HG02610 (cell line): ENCODE data around the gene NUP214.
"Not testable (repeated sequence)": the region's sequence is repeated elsewhere in the genome, so short reads cannot be mapped to it uniquely, and the experiment has no call there.

Experiments
- ATAC-seq: cut with Tn5 transposase; IDR thresholded peaks from one replicate; pipeline ENCODE4 v1.9.1; 2021; ENCODE audit warnings: mild to moderate bottlenecking, moderate library complexity; ENCODE audit not compliant: unreplicated experiment

Gene NUP214

DNA sequence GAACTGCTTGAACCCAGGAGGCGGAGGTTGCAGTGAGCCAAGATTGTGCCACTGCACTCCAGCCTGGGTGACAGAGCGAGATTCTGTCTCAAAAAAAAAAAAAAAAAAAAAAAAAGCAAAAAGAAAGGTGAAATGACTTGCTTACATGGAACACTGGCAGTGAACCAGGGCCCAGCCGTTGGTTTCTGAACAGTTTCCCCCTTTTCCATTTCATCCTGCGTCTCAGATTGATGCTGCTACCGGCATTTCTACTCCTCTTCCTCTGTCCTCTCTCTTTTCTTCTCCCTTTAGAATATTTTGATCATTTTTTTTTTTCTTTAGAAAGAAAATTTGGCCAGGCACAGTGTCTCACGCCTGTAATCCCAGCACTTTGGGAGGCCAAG lies 10.0 kb upstream of the NUP214 start:
- not testable (repeated sequence) for ATAC-seq

DNA sequence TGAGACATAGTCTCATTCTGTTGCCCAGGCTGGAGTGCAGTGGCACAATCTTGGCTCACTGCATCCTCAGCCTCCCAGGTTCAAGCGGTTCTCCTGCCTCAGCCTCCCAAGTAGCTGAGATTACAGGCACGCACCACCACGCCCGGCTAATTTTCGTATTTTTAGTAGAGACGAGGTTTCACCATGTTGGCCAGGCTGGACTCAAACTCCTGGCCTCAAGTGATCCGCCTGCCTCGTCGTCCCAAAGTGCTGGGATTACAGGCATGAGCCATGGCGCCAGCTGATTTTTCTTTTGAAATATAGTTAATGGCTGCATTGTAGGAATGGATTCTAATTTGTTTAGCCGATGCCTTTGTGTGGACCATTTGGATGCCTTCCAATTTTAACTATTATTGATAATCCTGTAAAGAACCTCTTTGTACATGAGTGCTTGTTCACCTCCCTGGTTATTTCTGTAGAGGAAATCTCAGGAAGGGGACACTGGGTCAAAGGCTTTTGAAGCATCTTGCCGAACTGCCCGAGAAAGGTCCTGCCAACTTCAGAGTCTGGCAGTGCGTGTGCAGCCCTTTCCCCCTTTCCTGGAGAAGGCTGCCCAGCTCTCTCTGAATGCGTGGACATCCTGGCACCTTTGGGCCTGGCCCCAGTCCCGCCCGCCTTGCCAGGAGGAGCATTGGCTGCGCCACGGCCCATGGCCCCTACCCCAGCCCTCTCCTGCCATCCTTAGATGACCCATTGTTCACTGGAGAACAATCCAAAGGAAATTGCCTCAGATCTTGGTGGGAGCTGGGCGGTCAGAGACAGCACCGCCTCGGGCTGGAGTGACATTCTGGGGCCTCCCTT lies 8.9 kb upstream of the NUP214 start:
- no peak for ATAC-seq

DNA sequence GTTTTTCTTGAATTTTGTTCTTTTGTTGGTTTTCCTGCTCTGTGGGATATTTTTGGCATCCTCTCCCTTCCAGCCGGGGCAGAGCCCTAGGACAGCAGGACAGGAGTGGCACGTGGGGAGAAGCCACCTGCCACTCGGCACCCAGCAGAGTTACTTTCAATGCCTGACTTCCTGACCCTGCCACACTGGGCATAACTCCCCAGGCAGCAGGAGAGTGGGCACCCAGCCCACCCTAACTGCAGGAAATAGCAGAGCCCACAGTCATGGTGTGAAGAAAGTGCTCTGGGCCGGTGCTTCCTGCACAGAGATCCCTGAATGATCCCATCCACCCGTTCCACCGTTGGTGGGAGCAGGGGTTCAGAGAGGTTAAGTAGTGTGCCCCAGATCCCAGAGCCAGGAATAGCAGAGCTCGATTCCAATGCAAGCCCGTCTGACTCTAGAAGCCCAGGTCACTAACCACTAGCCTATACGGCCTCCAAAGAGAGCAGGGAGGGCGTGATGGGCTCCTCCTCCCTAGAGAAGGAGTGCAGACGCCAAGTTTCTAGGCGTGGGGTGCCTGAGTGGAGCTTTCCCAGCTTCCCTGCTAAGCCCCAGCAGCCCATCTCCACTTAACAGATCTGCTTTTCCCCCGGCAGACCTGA lies 8.1 kb upstream of the NUP214 start:
- ATAC-seq, result no peak

DNA sequence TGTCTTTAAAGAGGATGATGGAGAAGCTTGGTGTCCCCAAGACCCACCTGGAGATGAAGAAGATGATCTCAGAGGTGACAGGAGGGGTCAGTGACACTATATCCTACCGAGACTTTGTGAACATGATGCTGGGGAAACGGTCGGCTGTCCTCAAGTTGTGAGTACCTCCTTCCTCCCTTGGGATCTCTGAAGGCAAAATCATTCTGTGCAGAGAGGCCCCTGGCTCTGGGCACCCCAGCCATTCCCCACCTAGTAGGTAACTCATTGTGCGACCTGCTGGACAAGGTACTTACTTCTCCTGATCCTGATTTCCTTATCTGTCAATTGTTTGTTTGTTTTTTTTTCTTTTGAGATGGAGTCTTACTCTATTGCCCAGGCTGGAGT lies 7.6 kb upstream of the NUP214 start:
- no peak for ATAC-seq

DNA sequence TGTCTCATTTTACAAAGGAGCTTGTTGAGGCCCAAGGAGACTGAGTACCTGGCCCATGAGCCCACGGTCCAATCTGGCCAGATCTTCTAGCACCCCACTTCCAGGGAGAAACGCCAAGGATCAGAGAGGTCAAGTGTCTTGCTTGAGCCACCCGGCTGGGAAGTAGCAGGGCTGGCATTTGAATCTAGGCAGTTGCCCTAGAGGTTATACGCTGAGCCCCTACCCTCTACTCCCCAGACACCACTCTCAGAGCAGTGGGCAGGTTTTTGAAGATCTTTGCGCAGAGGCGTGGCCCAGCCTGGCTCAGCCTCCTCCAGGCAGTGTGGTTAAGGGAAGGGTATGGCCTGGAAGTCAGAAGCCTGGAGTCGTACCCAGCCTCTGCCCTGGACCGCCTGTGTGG lies 5.8 kb upstream of the NUP214 start:
- ATAC-seq, result no peak

DNA sequence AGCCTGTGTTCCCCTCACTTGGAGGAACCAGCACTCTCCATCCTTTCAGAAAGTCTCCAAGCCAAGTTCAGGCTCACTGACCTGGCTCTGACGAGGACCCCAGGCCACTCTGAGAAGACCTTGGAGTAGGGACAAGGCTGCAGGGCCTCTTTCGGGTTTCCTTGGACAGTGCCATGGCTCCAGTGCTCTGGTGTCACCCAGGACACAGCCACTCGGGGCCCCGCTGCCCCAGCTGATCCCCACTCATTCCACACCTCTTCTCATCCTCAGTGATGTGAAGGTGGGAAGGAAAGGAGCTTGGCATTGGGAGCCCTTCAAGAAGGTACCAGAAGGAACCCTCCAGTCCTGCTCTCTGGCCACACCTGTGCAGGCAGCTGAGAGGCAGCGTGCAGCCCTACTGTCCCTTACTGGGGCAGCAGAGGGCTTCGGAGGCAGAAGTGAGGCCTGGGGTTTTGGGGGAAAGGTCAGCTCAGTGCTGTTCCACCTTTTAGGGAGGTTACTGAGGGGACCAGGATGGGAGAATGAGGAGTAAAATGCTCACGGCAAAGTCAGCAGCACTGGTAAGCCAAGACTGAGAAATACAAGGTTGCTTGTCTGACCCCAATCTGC lies 4.7 kb upstream of the NUP214 start:
- ATAC-seq, result no peak

DNA sequence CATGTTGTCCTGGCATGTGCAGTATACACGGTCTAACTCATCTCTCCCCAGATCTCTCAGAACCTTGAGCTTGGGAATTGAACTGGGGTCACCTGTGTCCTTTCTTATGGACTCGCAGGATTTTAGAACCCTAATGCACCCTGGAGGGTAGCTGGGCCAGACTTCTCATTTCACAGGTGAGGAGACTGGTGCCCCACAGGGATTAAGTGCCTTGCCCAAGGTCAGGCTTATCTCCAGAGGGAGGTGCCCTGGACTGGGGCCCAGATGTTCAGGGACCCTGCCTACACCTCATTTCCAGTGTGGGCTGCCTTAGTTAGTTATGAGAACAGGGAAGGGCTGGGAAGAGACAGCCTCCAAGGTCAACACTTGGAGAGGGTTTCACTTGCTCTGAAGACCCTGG lies 4.0 kb upstream of the NUP214 start:
- ATAC-seq, result no peak

DNA sequence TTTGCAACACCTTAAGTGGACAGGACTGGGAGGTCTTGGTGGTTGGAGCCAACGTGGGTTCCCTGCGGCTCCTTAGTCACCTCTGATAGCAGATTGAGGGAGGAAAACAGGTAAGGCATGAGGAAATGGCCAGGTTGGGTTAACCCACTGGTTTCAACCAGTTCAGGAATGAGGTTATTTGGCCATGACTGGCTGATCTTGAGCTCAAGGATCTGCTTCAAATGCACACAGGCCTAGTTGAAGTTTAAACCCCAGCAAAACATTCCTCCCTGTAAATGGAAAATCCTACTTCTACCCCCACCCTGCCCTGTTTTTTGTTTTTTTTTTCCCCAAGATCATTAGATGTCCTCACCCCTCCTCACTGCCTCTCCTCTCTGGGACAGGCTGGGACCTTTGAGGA lies 3.2 kb upstream of the NUP214 start:
- ATAC-seq, result no peak

DNA sequence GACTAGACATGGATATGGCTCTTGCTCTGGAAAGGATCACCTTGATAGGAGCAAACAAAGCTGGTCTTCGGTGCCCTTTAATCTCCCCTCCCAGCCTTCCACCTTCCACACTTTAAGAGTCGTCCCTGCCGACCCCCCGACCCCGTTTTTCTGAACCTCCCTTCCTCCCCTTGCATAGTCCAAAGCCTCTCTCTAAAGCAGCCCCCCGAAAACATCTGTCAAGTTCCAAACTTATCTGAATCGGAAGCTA lies 423 bp upstream of the NUP214 start:
- ATAC-seq, result no peak

DNA sequence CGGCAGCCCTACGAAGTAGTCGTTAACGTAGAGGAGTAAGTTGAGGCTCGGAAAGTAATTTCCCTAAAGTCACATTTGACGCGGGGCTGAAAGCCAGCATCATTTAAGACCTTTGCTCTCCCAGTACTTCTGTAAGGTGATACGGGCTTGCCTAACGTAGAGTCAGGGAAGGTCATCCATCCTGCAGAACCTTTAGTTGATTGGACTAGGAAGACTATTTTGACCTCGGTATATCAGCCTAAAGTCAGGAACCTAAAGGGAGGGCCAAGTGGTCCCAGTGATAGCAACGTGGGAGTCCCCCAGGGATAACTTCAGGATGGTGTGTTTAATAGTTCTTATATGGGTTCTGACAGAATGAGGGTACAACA lies 657 bp downstream of the NUP214 start:
- ATAC-seq, result no peak

DNA sequence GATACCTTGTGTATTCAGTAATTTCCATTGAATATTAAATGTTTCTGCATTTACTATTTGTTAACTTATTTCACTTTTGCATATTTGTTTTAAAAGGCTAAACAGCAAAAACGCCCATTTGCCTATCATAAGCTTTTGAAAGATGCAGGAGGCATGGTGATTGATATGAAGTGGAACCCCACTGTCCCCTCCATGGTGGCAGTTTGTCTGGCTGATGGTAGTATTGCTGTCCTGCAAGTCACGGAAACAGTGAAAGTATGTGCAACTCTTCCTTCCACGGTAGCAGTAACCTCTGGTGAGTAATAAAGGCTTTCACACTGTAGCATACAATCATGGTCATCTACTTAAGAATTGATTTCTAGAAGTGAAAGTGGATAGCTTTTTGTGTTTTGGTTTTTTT lies 3.8 kb downstream of the NUP214 start:
- no peak for ATAC-seq

DNA sequence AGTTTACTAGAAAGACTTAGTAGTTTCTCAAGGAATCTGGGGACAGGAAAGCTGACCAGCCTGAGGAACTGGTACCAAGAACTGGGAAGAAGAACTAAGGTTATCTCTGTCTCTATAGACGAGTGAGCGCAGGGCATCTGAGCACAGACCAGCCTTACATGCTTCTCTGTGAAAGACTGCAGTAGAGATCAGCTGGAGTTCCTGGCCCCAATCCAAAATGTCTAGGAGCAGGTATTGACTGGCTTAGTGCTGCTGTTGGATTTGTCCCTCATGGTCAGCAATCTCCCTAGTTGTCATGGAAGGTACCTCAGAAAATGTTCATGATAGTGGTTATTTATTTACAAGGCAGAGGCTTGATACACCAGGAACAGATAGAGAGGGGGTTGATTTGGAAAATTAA lies 13.3 kb downstream of the NUP214 start:
- ATAC-seq, result no peak

DNA sequence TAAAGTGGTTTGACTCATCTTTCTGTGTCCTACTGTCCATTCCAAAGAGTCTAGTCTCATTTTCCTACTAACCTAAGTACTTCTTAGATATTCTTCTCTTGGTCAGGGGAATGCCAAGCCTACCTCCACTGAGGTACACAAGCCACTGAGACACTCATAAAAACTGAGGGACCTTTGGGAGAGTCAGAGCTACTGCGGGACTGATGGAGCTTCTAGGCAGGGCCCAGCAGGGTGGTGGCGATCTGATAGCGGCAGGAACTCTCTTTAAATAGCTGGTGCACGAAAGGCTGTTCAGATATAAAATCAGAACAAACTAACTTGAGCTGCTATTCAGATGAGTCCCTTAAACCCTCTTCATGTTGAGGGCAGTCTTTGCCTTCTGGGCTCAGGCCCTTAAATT lies 14.7 kb downstream of the NUP214 start:
- ATAC-seq, result no peak

DNA sequence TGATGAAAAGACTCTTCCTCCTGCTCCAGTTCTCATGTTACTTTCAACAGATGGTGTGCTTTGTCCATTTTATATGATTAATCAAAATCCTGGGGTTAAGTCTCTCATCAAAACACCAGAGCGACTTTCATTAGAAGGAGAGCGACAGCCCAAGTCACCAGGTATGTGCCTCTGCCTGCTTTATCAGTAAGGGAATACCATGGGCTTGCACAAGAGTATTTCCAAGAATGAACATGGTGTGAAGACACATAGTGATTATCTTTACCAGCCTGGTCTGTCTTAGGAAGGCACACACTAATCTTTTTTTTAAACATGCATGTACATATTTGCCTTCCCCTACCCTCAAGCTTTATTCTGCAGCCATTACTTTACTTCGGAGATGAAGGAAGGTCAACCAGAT lies 15.2 kb downstream of the NUP214 start:
- ATAC-seq, result no peak

DNA sequence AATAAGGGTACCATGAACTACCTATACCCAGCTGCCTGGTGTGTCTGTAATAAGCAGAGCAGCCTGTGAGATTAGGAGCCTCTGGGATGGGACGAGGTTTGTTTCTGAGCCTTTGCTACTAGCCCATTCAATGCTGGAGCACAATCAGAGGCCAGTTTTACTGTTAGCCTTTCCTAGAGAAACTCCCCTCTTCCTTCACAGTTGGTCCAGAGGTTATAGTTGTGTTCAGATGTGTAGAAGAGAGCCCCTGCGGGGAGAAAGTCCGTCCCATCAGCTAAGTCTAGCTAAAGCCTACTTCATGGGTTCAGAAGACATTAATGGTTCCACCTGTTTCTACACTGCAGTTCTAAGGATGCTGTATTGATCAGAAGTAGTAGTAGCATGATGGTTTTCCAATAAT lies 16.8 kb downstream of the NUP214 start:
- ATAC-seq, result no peak

DNA sequence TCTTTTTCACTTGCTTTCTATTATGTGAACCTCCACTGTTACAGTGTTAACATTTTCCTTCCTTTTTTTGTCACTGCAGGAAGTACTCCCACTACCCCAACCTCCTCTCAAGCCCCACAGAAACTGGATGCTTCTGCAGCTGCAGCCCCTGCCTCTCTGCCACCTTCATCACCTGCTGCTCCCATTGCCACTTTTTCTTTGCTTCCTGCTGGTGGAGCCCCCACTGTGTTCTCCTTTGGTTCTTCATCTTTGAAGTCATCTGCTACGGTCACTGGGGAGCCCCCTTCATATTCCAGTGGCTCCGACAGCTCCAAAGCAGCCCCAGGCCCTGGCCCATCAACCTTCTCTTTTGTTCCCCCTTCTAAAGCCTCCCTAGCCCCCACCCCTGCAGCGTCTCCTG lies 18.8 kb downstream of the NUP214 start:
- ATAC-seq, result no peak

DNA sequence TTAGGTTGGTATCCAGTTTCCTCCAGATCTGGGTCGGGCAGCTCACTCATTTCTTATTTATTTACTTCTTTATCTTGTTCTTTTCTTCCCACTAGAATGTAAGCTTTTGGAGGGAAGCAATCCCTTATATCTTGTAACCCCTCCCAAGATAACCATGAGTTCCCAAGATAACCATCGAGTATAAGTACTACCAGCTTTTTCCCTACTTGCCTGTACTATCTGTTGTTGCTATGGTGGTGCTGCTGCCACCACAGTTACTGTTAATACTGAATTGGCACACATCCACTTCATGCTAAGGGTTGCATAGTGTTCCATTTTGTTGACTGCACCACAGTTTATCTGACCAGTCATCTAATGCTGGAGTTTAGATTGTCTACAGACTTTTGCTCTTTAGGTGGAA lies 19.9 kb downstream of the NUP214 start:
- no peak for ATAC-seq

DNA sequence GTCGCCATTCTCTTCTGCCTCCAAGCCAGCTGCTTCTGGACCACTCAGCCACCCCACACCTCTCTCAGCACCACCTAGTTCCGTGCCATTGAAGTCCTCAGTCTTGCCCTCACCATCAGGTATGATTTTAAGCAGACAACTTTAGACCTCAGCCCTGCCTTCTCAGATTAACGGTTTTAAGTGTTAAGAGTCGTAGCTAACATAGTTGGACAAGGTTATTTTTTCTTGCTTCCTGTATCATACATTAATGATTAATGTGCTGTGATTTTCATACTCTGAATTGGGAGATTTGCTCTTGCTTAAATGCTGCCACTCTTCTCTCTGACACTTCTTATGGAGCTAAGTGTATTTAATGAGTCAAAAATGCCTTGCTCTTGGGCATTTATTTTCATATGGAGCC lies 20.8 kb downstream of the NUP214 start:
- no peak for ATAC-seq

DNA sequence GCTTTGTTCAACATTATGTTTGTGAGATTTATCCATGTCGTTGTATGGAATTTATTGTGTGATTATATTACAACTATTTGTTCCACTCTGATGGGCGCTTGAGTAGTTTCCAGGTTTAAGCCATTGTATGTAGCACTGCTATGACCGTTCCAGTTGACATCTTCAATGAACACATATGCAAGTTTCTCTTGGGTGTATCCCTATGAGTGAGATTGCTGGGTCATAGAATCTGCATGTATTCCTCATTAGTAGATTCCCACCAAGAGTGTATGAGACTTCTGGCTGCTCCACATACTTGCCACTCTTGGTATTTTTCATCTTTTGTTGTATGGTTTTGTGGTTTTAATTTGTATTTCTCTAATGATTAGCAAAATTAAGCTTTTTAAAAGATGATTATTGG lies 22.9 kb downstream of the NUP214 start:
- ATAC-seq, result no peak

DNA sequence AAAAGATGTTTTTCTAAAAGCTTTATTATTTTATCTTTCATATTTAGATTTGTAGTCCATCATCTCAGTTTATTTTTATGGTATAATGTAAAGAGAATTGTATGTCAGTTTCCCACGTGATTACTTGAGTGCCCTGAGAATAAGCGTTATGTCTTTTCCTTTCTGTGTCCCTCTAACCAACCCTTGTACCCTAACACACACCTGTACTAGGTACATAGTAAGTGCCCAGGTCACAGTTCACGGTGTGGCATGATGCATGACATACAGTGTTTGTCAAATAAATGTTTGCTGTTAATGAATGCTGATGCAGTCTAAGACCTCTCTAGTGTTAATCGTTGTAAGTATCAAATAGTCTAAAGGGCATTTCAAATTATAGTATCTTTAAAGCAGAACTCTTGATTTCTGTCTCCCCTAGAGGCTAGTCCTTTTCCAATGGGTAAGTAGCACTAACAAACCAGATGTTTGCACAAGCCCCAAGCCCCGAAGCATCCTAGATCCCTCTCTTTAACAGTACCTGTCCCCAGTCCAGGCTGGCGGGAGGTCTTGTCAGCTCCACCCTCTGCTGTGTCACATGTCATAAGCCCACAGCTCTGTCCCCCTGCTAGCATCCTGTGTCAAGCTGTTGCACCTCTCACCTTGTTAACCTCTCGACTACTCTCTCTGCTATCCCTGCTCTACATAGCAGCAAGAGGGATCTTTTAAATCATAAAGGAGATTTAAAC lies 23.7 kb downstream of the NUP214 start:
- no peak for ATAC-seq

DNA sequence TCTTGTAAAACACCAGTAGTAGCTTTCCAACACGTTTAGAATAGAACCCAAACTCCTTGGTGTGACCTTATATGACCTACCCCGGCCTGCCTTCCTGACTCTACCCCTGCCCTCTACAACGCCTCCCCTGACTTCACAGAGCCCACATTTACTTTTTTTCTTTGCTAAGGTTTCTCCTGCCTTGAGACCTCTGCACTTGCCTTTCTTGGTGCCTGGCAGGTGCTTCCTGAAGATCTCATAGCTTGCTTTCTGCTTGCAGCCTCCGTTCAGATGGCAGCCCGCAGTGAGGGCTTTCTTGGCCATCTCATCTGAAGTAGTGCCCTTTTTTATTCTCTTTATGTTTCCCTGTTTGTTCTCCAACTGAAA lies 24.3 kb downstream of the NUP214 start:
- ATAC-seq, result no peak

DNA sequence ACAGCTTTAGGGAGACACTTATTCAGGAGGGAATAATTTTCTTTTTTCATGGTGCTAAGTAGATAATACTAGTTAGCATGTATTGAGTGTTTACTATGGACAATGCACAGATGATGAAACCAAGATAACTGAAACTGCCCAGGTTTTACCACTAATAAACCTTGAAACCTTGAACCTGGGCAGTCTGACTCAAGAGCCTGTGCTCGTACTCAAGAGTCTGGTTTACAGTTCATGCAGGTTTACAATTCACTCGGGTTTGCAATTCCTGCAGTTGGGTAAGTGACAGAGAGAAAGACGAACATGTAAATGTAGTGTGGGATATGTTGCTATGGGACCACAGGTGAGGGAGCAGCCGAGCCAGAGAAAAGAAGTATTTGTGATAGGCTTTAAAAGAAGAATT lies 28.2 kb downstream of the NUP214 start:
- ATAC-seq, result no peak
